MM.1S (cell line): ENCODE data around the gene CHST6.

ENCODE experiments used
- DNase-seq: peaks from one replicate; pipeline ENCODE4 v3.0.0-alpha.2; 2015
- H2AFZ ChIP-seq: fragments of 300-600 bp; sonication (generic); 2 replicates; pipeline ENCODE4 v1.6.0; 2016; ENCODE audit warnings: antibody characterized with exemption, low read length
- H3F3A ChIP-seq: fragments of 300-600 bp; sonication (generic); 2 replicates; pipeline ENCODE4 v1.6.1; 2016; ENCODE audit warnings: mild to moderate bottlenecking, antibody characterized with exemption, low read length, moderate library complexity, mixed read lengths; ENCODE audit not compliant: insufficient read depth
- H3K27ac ChIP-seq: fragments of 300-600 bp; sonication (generic); 2 replicates; pipeline ENCODE4 v1.5.1; 2016; ENCODE audit warnings: mild to moderate bottlenecking, low read length
- H3K27me3 ChIP-seq: fragments of 300-600 bp; sonication (generic); replicated peaks from 2 replicates; pipeline ENCODE4 v1.6.0; 2016; ENCODE audit warnings: low read length; ENCODE audit not compliant: insufficient read depth
- H3K36me3 ChIP-seq: fragments of 300-600 bp; sonication (generic); replicated peaks from 2 replicates; pipeline ENCODE4 v1.6.1; 2016; ENCODE audit warnings: mild to moderate bottlenecking, low read length, mixed read lengths; ENCODE audit not compliant: insufficient read depth
- H3K4me1 ChIP-seq: fragments of 300-600 bp; sonication (generic); 2 replicates; pipeline ENCODE4 v1.6.1; 2016; ENCODE audit warnings: low read length, mixed read lengths
- H3K4me2 ChIP-seq: fragments of 300-600 bp; sonication (generic); 2 replicates; pipeline ENCODE4 v1.6.0; 2016; ENCODE audit warnings: low read depth, low read length
- H3K4me3 ChIP-seq: fragments of 300-600 bp; sonication (generic); 2 replicates; pipeline ENCODE4 v1.5.1; 2016; ENCODE audit warnings: low read length, mixed read lengths
- H3K79me2 ChIP-seq: fragments of 300-600 bp; sonication (generic); 2 replicates; pipeline ENCODE4 v1.6.1; 2016; ENCODE audit warnings: mixed run types, low read length, mixed read lengths
- H3K9ac ChIP-seq: fragments of 300-600 bp; sonication (generic); 2 replicates; pipeline ENCODE4 v1.6.1; 2016; ENCODE audit warnings: low read length, mixed read lengths
- H3K9me2 ChIP-seq: fragments of 300-600 bp; sonication (generic); replicated peaks from 2 replicates; pipeline ENCODE4 v1.6.1; 2016; ENCODE audit warnings: mild to moderate bottlenecking, low read length, mixed read lengths; ENCODE audit not compliant: insufficient read depth
- H3K9me3 ChIP-seq: fragments of 300-600 bp; sonication (generic); replicated peaks from 2 replicates; pipeline ENCODE4 v1.6.1; 2016; ENCODE audit warnings: mild to moderate bottlenecking, low read length, mixed read lengths; ENCODE audit not compliant: insufficient read depth
- H4K20me1 ChIP-seq: fragments of 300-600 bp; sonication (generic); 2 replicates; pipeline ENCODE4 v1.6.1; 2016; ENCODE audit warnings: mild to moderate bottlenecking, low read length, moderate library complexity, mixed read lengths; ENCODE audit not compliant: insufficient read depth
- EZH2 ChIP-seq: fragments of 300-600 bp; sonication (generic); optimal IDR thresholded peaks from 2 replicates; pipeline ENCODE3; 2017; ENCODE audit warnings: low read depth, mild to moderate bottlenecking, antibody characterized with exemption, low read length, mixed read lengths
- EZH2phosphoT487 ChIP-seq: fragments of 300-600 bp; sonication (generic); IDR thresholded peaks from 2 replicates; pipeline ENCODE4 v1.6.1; 2018; ENCODE audit warnings: antibody characterized with exemption, low read length
- TF ChIP-seq, protein P1 (sequence below): fragments of 300-600 bp; sonication (generic); IDR thresholded peaks from 2 replicates; pipeline ENCODE4 v1.5.1; 2016; ENCODE audit warnings: antibody characterized with exemption, low read length, mixed read lengths

The CHST6 gene

DNA sequence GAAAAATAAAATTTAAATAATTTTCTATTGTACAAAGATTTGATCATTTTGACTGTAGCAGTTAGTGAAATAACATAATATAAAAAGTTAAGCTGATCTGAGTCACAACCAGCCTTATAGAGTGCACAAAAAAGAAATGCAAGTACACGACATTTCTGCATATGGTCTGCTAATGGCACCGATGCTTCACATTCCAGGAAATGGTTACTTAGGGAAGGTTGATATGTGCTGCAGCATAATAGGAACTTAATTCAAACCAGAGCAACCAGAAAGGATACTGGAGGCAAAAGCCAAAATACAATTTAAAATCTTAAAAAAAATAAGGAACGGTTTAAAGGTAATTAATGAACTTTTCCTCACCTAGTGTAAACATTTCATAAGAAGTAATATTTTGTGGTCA lies 51.9 kb downstream of the CHST6 start:
- H3K36me3 ChIP-seq, result no peaks in the 10 kb centered on the region
- H3F3A ChIP-seq, result no peaks in the 10 kb centered on the region
- no peak overlapping the region for H2AFZ ChIP-seq
- H3K27ac ChIP-seq, result no peak overlapping the region
- no peaks in the 10 kb centered on the region for H4K20me1 ChIP-seq
- H3K27me3 ChIP-seq, result no peaks in the 10 kb centered on the region
- H3K79me2 ChIP-seq, result no peaks in the 10 kb centered on the region
- H3K9ac ChIP-seq, result no peak overlapping the region
- H3K9me2 ChIP-seq, result no peaks in the 10 kb centered on the region
- no peaks in the 10 kb centered on the region for H3K4me1 ChIP-seq
- H3K4me3 ChIP-seq, result no peak overlapping the region
- no peak for DNase-seq
- TF ChIP-seq, protein P1, sequence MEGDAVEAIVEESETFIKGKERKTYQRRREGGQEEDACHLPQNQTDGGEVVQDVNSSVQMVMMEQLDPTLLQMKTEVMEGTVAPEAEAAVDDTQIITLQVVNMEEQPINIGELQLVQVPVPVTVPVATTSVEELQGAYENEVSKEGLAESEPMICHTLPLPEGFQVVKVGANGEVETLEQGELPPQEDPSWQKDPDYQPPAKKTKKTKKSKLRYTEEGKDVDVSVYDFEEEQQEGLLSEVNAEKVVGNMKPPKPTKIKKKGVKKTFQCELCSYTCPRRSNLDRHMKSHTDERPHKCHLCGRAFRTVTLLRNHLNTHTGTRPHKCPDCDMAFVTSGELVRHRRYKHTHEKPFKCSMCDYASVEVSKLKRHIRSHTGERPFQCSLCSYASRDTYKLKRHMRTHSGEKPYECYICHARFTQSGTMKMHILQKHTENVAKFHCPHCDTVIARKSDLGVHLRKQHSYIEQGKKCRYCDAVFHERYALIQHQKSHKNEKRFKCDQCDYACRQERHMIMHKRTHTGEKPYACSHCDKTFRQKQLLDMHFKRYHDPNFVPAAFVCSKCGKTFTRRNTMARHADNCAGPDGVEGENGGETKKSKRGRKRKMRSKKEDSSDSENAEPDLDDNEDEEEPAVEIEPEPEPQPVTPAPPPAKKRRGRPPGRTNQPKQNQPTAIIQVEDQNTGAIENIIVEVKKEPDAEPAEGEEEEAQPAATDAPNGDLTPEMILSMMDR, result no peak
- TF ChIP-seq EZH2 (no peak), EZH2phosphoT487 (no peak)
- H3K9me3 ChIP-seq, result no peaks in the 10 kb centered on the region
- H3K4me2 ChIP-seq, result no peak overlapping the region

GRCh38 chr16:75433732-75434413 lies 61.4 kb downstream of the CHST6 start:
- Histone ChIP-seq H3K79me2 (peaks cover 9% of the 10 kb centered on the region), H3K9me3 (no peaks in the 10 kb centered on the region), H3K27ac (peak overlapping the region; percentile 70; the same call in 1 of the 2 replicates), H3K9me2 (no peaks in the 10 kb centered on the region), H2AFZ (peak overlapping the region; percentile 88), H3F3A (peaks cover 5% of the 10 kb centered on the region; the same call in 1 of the 2 replicates), H3K4me2 (peak overlapping the region; percentile 81), H3K4me3 (peak overlapping the region; percentile 83), H3K27me3 (no peaks in the 10 kb centered on the region), H3K9ac (peak overlapping the region; percentile 64), H4K20me1 (no peaks in the 10 kb centered on the region), H3K4me1 (no peaks in the 10 kb centered on the region), H3K36me3 (no peaks in the 10 kb centered on the region)
- no peak for TF ChIP-seq EZH2phosphoT487
- TF ChIP-seq EZH2, result no peak
- TF ChIP-seq, protein P1, result no peak
- peak; percentile 66 for DNase-seq

GRCh38 chr16:75432828-75433731 lies 62.2 kb downstream of the CHST6 start, which contains the start of gene CFDP1:
CFDP1 (minus strand) TSS chr16:75433503; CDS start chr16:75433352, 151 bp downstream.
- Histone ChIP-seq H3K9me3 (no peaks in the 10 kb centered on the region), H3K9ac (peak within 1 kb of the TSS; percentile 64), H2AFZ (peak within 1 kb of the TSS; percentile 88), H3K9me2 (no peaks in the 10 kb centered on the region), H3K79me2 (peaks cover 9% of the 10 kb centered on the region), H3K4me2 (peak within 1 kb of the TSS; percentile 81), H3K36me3 (no peaks in the 10 kb centered on the region), H3K4me1 (no peaks in the 10 kb centered on the region), H3K27me3 (no peaks in the 10 kb centered on the region), H3K27ac (peak within 1 kb of the TSS; percentile 70; the same call in 1 of the 2 replicates), H4K20me1 (no peaks in the 10 kb centered on the region), H3K4me3 (peak within 1 kb of the TSS; percentile 83), H3F3A (peaks cover 5% of the 10 kb centered on the region; the same call in 1 of the 2 replicates)
- TF ChIP-seq EZH2 (no peak), EZH2phosphoT487 (no peak)
- TF ChIP-seq, protein P1, result no peak
- DNase-seq, result peak; percentile 91
